Peyer's patch (tissue), 4 donors: ENCODE results near the gene SLC16A12.
"Not testable (repeated sequence)": the region's sequence is repeated elsewhere in the genome, so short reads cannot be mapped to it uniquely, and the experiment has no call there.

Experiments
- CTCF ChIP-seq, 6 experiments: fragments of 450-650 bp in 4 of 6; fragments of 200-600 bp in 2 of 6; sonication (generic) in 1 of 6; IDR thresholded peaks; one replicate each; pipeline ENCODE4 v1.5.1; 2017 to 2019; ENCODE audit warnings: antibody characterized with exemption in 6 of 6, mild to moderate bottlenecking in 3 of 6, moderate library complexity in 1 of 6
- POLR2A ChIP-seq, 2 donors: fragments of 450-650 bp; IDR thresholded peaks; one replicate each; pipeline ENCODE4 v1.5.1; 2017; ENCODE audit warnings: antibody characterized with exemption in 2 of 2, mild to moderate bottlenecking in 2 of 2, moderate library complexity in 2 of 2

DNA sequence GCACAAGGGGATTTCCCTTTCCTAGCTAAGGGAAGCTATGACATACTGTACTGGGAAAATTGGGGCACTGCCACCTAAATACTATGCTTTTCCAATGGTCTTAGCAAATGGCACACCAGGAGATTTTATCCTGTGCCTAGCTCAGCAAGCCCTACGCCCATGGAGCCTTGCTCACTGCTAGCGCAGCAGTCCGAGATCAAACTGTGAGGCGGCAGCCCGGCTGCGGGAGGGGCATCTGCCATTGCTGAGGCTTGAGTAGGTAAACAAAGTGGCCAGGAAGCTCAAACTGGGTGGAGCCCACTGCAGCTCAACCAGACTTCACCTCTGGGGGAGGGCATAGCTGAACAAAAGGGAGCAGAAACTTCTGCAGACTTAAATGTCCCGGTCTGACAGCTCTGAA, 90.6 kb downstream of the SLC16A12 start:
- not testable (repeated sequence) for TF ChIP-seq POLR2A, CTCF (IDR thresholded peaks at IDR 0.05)
